Measurements from ENCODE around the gene DRICH1.
"Not testable (repeated sequence)": the region's sequence is repeated elsewhere in the genome, so short reads cannot be mapped to it uniquely, and the experiment has no call there.

The DRICH1 gene

DNA sequence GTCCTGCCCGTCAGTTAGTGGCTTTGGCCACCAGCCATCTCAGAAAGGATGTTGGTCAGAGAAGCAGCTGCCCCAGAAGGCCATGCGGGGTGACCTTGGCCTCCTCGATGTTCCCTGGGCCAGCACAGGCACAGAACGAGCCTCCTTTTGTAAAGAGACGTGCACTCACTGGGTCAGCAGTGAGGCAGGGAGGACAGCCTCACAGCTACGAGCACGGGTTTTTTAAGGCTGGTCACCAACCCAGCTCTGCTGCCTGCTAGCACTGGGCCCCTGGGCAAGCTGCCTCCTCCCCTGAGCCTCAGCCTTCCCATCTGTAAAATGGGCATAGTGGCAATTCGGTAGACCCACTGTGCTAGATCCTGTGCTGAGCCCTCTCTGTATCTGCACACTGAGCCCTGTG, 62.8 kb downstream of the DRICH1 start:
- DNase-seq (ENCODE audit: low read depth in 2 of 2): no peak

DNA sequence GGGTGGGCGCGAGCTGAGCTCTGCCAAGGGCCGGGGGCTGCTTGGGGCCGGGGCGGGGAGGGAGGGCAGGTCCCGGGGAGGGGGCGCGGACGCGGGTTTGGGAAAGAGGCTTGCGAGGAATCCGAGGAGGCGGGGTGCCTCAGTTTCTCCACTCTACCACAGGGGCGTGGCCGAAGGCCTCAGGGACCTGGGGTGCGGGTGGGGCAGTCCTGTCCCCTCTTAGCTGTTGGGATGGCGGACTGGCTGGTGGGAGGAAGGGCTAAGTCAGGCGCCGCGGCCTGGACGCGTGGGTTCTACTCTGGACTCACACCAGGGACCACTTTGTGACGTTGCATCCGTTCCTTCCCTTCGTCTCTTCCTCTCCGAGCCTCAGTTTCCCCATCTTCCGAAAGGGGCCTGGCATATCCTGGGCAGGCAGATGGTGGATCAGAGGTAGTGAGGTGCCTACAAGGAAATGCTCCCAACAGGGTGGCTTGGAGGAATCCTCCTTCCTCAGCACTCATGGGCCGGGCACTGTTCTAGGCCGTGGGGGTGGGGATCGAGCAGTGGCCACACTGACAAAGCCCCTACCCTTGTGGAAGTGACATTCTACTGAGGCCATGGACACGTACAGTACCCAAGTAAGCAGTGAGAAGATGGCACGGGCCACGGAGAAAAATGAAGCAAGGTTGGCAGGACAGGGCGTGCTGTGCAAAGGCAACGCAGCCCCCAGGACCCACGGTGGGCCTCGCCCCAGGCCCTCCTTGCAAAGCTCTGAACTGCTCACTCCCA, 65.2 kb downstream of the DRICH1 start:
- DNase-seq (ENCODE audit: low read depth in 2 of 2): no peak

GRCh38 chr22:23565915-23566704, 66.0 kb downstream of the DRICH1 start:
- no peak for DNase-seq (ENCODE audit: low read depth in 2 of 2)

- DNase-seq (ENCODE audit: low read depth in 2 of 2): no peak
Measured at GRCh38 chr22:23565305-23565914, 66.7 kb downstream of the DRICH1 start.

DNA sequence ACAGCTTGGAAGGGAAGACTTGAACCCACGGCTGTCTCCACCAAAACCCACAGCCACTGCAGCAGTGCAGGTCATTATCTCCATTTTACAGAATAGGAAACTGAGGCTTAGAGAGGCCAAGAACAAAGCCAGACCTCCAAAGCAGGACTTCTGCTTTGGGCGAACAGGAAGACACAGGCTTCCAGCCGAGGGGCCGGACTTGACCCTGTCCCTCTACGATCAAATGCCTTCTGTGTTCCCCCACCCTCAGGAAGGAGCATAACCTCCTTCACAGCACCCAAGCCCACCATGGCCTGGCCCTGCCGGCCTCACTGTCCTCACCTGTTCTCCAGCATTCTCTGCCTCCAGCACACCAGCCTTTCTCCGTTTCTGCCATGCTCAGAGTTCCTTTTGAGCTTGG, 67.8 kb downstream of the DRICH1 start:
- no peak for DNase-seq (ENCODE audit: low read depth in 2 of 2)

DNA sequence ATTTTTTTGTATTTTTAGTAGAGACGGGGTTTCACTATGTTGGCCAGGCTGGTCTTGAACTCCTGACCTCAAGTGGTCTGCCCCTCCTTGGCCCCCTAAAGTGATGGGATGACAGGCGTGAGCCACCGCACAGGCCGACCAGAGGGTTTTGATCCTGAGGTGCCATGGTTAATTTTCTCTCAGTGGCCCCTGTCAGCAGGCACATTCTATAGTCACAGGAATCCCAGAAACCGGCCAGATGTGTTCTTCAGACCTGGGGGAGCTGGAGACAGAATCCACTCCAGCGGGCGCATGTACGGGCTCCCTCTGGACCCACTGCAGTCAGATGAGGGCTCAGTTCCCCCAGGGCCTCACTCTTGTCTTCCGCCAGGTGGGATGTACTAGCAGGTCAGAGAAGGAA, 69.0 kb downstream of the DRICH1 start:
- no peak for DNase-seq (ENCODE audit: low read depth in 2 of 2)

- DNase-seq (ENCODE audit: low read depth in 2 of 2): no peak
Measured at GRCh38 chr22:23562186-23562585, 69.9 kb downstream of the DRICH1 start.

DNA sequence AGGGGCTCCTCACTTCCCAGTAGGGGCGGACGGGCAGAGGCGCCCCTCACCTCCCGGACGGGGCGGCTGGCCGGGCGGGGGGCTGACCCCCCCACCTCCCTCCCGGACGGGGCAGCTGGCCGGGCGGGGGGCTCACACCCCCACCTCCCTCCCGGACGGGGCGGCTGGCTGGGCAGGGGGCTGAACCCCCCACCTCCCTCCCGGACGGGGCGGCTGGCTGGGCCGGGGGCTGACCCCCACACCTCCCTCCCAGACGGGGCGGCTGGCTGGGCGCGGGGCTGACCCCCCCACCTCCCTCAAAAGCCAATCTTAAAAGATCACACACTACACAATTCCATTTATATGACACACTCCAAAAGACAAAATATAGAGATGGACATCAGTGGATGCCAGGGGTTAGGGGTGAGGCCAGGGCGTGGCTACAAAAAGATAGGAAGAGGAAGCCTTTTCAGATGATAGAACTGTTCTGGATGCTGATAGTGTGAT, 71.1 kb downstream of the DRICH1 start:
- DNase-seq (ENCODE audit: low read depth in 2 of 2): not testable (repeated sequence)

DNA sequence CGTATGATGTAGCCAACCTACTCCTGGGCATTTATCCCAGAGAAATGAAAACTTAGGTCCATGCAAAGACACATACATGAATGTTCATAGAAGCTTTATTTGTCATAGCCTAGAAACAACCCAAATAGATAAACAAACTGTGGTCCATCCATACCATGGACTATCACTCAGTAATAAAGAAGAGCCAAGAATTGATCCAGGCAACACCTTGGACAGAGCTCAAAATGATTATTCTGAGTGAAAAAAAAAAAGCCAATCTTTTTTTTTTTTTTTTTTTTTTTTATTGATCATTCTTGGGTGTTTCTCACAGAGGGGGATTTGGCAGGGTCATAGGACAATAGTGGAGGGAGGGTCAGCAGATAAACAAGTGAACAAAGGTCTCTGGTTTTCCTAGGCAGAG, 71.9 kb downstream of the DRICH1 start:
- DNase-seq (ENCODE audit: low read depth in 2 of 2): not testable (repeated sequence)
